ENCODE results near the gene C1QTNF6.
A peak's percentile ranks its signal among the peaks of the same experiment; 100 is the strongest.
"Not testable (repeated sequence)": the region's sequence is repeated elsewhere in the genome, so short reads cannot be mapped to it uniquely, and the experiment has no call there.

C1QTNF6 gene

DNA sequence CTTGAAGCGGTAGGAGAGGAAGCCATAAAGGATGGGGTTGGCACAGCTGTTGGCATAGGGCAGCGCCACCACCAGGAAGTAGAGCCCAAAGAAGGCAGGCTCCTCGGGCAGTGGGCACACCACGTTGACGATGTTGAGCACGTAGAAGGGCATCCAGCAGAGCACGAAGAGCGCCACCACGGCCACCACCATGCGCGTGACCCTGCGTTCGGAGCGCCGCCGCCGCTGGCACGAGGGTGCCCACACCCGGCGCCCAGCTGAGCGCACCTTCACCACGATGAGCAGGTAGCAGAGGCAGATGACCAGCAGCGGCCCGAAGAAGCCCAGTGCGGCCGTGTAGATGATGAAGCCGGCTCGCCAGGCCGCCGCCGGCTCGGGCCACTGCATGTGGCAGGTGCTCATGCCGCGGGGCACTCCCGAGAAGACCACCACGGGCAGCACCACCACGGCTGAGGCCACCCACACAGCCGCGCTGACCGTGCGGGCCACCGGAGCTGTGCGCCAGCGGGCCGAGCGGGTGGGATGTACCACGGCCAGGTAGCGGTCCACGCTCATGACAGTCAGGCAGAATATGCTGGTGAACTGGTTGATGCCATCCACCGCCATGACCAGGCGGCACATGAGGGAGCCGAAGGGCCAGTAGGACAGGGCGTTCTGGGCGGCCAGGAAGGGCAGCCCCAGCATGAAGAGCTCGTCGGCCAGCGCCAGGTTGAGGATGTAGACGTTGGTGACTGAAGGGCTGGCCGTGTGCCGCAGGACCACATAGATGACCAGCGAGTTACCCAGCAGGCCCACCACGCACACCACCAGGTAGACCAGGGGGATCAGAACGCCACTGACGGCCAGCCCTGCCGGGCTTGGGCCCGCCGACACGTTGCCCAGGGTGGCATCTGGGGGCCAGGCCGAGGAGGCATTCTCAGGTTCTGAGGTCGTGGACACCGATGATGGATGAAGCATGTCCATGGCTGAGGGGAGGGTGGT lies 19.1 kb upstream of the C1QTNF6 start:
- no peak for DNase-seq (ENCODE audit: low read depth, low spot score)

DNA sequence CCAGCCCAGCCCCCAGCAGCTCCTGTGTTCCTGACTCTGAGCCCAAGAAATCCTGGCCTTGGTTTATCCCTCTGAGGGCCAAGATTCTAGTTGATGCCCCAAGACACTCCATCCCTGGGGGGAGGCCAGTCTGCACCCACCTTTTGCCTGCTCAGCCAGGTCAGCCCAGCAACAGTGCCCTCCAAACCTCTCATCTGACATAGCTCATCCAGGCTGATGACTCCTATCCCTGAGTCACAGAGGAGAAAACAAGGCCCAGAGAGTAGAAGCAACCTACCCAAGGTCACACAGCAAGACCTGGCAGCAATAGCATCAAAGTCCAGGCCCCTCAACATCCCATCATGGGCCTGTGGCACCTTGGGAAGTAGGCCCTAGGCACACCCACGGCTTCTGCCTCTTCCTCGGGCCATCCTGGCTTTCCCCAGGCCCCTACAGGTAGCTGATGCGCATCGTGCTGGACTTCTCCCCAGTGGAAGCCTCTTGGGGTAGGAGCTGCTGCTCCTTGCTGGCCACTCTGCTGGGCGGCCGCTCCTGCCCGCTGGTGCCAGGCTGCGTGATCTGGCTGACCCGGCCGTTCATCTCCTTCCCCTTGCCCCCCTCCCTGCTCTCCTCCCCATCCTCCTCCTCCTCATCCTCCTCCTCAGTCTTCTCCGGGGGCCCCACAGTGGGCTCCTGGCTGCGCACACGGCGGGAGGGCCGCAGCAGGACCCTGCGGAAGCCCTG lies 18.2 kb upstream of the C1QTNF6 start:
- DNase-seq (ENCODE audit: low read depth, low spot score) = no peak

DNA sequence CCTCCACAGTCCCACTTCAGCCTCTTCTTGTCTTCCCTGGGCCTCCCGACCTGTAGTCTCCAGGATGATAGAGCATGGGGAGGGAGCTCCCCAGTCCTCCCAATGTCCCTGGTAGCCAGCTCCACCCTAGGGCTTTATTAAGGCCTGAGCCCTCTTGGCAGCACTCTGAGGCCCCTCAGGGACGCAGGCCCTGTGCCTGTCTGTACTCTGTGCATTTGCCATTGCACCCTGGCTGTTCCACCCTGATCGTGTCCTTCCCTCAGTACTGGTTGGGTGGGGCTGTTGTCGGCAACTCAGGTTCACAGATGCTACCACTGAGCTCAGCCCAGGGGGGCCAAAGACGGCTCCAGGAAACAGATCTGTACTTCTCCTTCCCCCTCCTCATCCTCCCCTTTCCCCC lies 17.0 kb upstream of the C1QTNF6 start:
- no peak for DNase-seq (ENCODE audit: low read depth, low spot score)

GRCh38 chr22:37204045-37204655 lies 16.1 kb upstream of the C1QTNF6 start:
- no peak for DNase-seq (ENCODE audit: low read depth, low spot score)

- no peak for DNase-seq (ENCODE audit: low read depth, low spot score)
Observed at GRCh38 chr22:37203354-37204044, 15.5 kb upstream of the C1QTNF6 start.

GRCh38 chr22:37202716-37203115 lies 14.7 kb upstream of the C1QTNF6 start:
- no peak for DNase-seq (ENCODE audit: low read depth, low spot score)

DNA sequence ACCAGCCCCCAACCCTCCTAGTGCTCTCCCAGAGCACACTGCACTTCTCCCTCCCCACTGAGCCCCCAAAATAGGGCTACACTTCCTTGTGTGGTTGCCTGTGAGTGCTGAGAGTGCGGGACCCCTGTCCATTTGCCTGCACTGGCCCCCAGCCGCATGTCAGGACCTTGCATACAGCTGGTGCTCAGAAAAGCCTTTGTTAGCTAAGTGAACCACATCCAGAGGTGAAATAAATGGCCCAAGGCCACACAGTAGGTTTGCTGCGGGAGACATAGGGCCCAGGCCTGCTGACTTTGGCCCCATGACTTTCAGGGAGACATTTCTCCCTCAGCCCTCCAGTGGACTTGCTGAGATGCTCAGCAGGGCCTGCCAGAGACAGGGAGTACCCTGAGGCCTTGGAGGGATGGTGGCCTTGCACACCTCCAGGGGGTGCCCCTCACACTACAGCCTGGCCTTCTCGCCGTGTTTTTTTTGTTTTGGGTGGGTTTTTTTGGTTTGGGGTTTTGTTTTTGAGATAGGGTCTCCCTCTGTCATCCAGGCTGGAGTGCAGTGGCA lies 14.0 kb upstream of the C1QTNF6 start:
- no peak for DNase-seq (ENCODE audit: low read depth, low spot score)

- not testable (repeated sequence) for DNase-seq (ENCODE audit: low read depth, low spot score)
Observed at GRCh38 chr22:37201443-37201820, 13.4 kb upstream of the C1QTNF6 start.

DNA sequence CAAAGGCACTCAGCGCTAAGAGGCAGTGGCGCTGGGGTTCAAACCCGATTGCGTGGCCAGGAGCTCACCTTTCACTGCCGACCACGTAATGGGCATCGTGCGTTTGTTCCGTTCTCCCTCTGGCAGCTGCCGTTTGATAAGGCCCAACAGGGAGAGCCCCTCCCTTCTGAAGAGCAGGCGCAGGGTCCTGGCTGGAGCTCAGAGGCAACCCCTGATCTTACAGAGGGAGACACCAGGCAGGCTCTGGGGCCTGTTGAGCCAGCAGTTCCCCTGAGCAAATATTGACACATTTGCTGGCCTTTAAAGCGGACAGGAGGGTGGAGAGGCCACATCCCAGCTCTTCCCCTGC lies 11.7 kb upstream of the C1QTNF6 start:
- DNase-seq (ENCODE audit: low read depth, low spot score) = no peak

GRCh38 chr22:37199103-37199759 lies 11.2 kb upstream of the C1QTNF6 start:
- peak; percentile 99 for DNase-seq (ENCODE audit: low read depth, low spot score)

- peak; percentile 86 for DNase-seq (ENCODE audit: low read depth, low spot score)
Observed at GRCh38 chr22:37198258-37199102, 10.4 kb upstream of the C1QTNF6 start.

- DNase-seq (ENCODE audit: low read depth, low spot score) = peak; percentile 69
Observed at GRCh38 chr22:37197451-37198257, 9.6 kb upstream of the C1QTNF6 start.

DNA sequence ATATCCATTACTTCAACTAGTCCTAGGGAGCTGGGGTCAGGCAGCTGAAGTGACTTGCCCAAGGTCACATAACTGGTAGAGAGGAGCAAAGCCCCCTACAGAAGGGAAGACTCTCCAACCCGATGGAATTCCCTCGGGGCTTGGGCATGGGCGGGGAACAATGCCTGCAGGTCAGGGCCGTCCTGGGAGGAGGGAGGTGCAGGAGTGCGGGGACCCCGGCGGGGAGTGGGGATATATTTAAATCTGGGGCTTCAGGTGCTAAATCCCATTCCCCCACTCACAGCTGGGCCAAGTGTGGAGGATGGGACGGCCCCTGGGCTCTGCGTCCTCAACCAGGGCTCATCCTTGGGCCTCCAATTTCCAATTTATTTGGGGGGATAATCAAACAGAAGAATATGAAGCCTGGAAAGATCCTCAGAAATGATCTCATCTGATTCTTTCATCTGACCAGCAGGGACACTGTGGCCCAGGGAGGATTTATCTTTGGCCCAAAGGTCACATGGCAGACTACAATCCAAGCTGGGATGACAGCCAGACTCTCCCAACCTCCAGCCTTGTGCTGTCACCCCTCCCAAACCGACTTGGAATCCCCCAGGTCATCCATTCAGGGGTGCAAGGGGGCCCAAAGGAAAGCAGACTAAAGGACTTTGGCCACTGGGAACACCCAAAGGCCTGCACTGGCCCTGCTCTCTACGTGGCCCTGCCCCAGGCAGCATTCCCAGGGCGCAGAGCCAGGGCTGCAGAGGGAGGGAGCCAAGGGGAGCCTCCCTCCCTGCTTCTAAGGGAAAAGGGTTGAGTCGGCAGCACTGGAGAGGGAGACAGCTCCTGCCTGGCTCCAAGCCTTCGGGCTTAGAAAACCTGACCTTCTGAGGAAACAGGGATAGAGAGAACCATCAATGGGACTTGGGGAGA lies 8.7 kb upstream of the C1QTNF6 start:
- peak; percentile 91 for DNase-seq (ENCODE audit: low read depth, low spot score)

GRCh38 chr22:37195921-37196320 lies 7.9 kb upstream of the C1QTNF6 start:
- DNase-seq (ENCODE audit: low read depth, low spot score) = no peak

DNA sequence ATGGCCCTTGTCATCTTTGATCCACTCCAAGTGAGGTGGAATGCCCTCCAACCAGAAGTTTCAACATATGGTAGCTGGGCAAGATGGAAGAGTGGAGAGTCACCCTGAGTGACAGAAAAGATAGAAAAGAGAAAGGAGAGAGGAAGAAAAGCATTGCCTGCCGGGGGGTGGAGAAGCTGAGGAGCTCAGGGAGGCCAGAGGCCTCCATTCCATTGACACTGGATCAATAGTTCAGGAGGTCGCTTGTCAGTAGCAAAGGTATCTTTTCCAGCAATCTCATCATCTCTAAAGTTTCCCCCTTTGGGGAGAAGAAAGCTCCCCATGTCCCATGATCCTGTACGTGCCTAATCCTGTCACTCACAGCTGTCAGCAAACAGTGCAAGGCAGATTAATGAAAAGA lies 6.7 kb upstream of the C1QTNF6 start:
- no peak for DNase-seq (ENCODE audit: low read depth, low spot score)

DNA sequence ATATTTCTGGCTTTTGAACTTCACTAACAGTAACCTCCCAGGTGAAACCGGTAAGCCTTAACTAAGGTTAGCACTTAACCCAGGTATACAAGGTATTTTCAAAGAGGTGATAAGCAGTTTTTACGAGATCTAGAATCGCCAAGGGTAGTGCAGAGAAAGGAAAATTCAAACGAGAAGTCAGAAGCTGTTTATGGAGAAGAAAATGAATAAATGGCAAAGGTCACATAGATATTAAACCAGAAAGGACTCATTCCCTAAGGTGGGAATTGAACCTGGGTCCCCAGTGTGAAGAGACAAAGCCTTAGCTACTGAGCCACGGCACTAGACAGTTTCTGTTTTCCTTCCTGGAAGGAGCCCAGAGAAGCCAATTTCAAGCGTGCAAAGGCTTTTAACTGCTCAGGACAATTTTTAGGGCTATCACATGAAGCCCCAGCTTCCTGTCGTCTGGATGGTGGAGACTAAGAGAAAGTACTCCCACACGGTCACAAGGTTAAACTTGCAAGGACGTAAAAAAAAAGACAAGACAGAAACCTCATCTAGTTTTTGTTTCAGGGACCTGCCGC lies 5.7 kb upstream of the C1QTNF6 start:
- DNase-seq (ENCODE audit: low read depth, low spot score) = no peak

DNA sequence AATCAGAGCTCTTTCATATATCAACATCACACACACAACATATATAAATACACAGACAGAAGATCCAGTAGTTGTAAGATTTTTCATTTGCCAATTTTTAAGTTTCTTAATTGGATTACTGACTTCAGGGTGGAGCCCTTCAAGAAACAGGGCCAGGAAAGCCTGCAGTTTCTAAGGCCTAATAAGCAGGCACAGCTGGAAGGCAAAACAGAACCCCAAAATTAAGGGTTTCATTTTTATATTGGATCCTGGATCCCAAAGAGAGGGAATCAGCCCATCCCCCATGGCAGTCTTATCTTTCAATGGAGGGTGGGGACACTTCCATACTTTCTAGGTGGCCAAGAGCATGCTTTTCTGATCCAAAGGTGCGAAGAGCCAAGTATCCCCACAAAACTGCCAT lies 4.7 kb upstream of the C1QTNF6 start:
- DNase-seq (ENCODE audit: low read depth, low spot score) = no peak

GRCh38 chr22:37192204-37192603 lies 4.2 kb upstream of the C1QTNF6 start:
- DNase-seq (ENCODE audit: low read depth, low spot score) = no peak

Data from astrocyte of the hippocampus (primary cell).